ENCODE measurements around the gene TSPAN8.

The TSPAN8 gene

GRCh38 chr12:71105956-71106355 is 51.8 kb downstream of the TSPAN8 start:
- H3K36me3 ChIP-seq (ENCODE audit: insufficient read depth), result no peaks in the 10 kb centered on the region
- H3K4me2 ChIP-seq, result no peak overlapping the region
- TF ChIP-seq, protein P1, sequence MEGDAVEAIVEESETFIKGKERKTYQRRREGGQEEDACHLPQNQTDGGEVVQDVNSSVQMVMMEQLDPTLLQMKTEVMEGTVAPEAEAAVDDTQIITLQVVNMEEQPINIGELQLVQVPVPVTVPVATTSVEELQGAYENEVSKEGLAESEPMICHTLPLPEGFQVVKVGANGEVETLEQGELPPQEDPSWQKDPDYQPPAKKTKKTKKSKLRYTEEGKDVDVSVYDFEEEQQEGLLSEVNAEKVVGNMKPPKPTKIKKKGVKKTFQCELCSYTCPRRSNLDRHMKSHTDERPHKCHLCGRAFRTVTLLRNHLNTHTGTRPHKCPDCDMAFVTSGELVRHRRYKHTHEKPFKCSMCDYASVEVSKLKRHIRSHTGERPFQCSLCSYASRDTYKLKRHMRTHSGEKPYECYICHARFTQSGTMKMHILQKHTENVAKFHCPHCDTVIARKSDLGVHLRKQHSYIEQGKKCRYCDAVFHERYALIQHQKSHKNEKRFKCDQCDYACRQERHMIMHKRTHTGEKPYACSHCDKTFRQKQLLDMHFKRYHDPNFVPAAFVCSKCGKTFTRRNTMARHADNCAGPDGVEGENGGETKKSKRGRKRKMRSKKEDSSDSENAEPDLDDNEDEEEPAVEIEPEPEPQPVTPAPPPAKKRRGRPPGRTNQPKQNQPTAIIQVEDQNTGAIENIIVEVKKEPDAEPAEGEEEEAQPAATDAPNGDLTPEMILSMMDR (conservative IDR thresholded peaks at IDR 0.05; ENCODE audit: low read depth, low read length), result no peak
- no peaks in the 10 kb centered on the region for H3K27me3 ChIP-seq (ENCODE audit: insufficient read depth, low read depth)
- no peaks in the 10 kb centered on the region for H3K79me2 ChIP-seq (ENCODE audit: insufficient read depth, low read depth)
- no peaks in the 10 kb centered on the region for H4K20me1 ChIP-seq (ENCODE audit: insufficient read depth)
- H3K27ac ChIP-seq, result no peak overlapping the region
- H3K9ac ChIP-seq, result no peak overlapping the region
- H2AFZ ChIP-seq (ENCODE audit: low read depth), result no peak overlapping the region
- H3K4me1 ChIP-seq (ENCODE audit: low read depth, poor library complexity, severe bottlenecking), result no peaks in the 10 kb centered on the region
- no peak overlapping the region for H3K4me3 ChIP-seq (IDR thresholded peaks at IDR 0.05; ENCODE audit: insufficient read depth, low read depth, low read length)

DNA sequence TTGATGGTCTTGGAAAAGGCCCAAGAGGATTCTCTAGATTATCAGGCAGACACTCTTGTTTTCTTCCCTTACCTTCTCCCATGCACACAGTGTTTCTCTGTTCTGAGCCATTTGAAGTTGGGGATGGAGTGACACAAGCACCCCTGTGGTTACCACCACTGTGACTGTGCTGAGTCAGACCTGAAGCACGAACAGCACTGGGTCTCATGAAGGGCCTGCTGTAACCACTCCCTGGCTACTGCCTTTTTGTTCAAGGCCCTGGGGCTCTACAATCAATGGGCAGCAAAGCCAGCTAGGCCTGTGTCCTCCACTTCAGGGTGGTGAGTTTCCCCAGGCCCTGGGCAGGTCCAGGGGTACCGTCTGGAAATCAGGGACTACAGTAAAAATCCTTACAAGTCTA is 65.5 kb downstream of the TSPAN8 start:
- Histone ChIP-seq H3K79me2 (ENCODE audit: insufficient read depth, low read depth) (no peaks in the 10 kb centered on the region), H3K4me2 (no peak overlapping the region), H3K27me3 (ENCODE audit: insufficient read depth, low read depth) (no peaks in the 10 kb centered on the region), H3K27ac (no peak overlapping the region), H3K4me3 (IDR thresholded peaks at IDR 0.05; ENCODE audit: insufficient read depth, low read depth, low read length) (no peak overlapping the region), H3K9ac (no peak overlapping the region), H3K4me1 (ENCODE audit: low read depth, poor library complexity, severe bottlenecking) (no peaks in the 10 kb centered on the region), H3K36me3 (ENCODE audit: insufficient read depth) (no peaks in the 10 kb centered on the region), H2AFZ (ENCODE audit: low read depth) (no peak overlapping the region), H4K20me1 (ENCODE audit: insufficient read depth) (no peaks in the 10 kb centered on the region)
- TF ChIP-seq, protein P1 (conservative IDR thresholded peaks at IDR 0.05; ENCODE audit: low read depth, low read length), result no peak

DNA sequence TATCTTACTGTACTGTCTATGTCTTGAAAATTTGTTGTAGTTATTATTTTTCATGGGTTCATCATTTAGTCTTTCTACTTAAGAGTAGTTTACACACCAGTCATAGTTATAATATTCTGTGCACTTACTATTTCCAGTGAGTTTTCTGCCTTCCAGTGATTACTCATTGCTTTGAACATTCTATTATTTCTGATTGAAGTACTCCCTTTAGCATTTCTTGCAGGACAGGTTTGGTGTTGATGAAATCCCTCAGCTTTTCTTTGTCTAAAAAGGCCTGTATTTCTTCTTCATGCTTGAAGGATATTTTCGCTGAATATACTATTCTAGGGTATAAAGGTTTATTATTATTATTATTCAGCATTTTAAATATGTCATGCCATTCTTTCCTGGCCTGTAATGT is 66.8 kb downstream of the TSPAN8 start:
- H3K36me3 ChIP-seq (ENCODE audit: insufficient read depth), result no peaks in the 10 kb centered on the region
- no peak overlapping the region for H2AFZ ChIP-seq (ENCODE audit: low read depth)
- H3K4me2 ChIP-seq, result no peak overlapping the region
- TF ChIP-seq, protein P1 (conservative IDR thresholded peaks at IDR 0.05; ENCODE audit: low read depth, low read length), result no peak
- no peak overlapping the region for H3K4me3 ChIP-seq (IDR thresholded peaks at IDR 0.05; ENCODE audit: insufficient read depth, low read depth, low read length)
- H3K9ac ChIP-seq, result no peak overlapping the region
- no peaks in the 10 kb centered on the region for H4K20me1 ChIP-seq (ENCODE audit: insufficient read depth)
- H3K27ac ChIP-seq, result no peak overlapping the region
- H3K79me2 ChIP-seq (ENCODE audit: insufficient read depth, low read depth), result no peaks in the 10 kb centered on the region
- no peaks in the 10 kb centered on the region for H3K4me1 ChIP-seq (ENCODE audit: low read depth, poor library complexity, severe bottlenecking)
- H3K27me3 ChIP-seq (ENCODE audit: insufficient read depth, low read depth), result no peaks in the 10 kb centered on the region

- Histone ChIP-seq H3K4me1 (ENCODE audit: low read depth, poor library complexity, severe bottlenecking) (no peaks in the 10 kb centered on the region), H3K27ac (no peak overlapping the region), H3K4me3 (IDR thresholded peaks at IDR 0.05; ENCODE audit: insufficient read depth, low read depth, low read length) (no peak overlapping the region), H3K4me2 (no peak overlapping the region), H3K79me2 (ENCODE audit: insufficient read depth, low read depth) (no peaks in the 10 kb centered on the region), H3K27me3 (ENCODE audit: insufficient read depth, low read depth) (no peaks in the 10 kb centered on the region), H4K20me1 (ENCODE audit: insufficient read depth) (no peaks in the 10 kb centered on the region), H3K9ac (no peak overlapping the region), H2AFZ (ENCODE audit: low read depth) (no peak overlapping the region), H3K36me3 (ENCODE audit: insufficient read depth) (no peaks in the 10 kb centered on the region)
- TF ChIP-seq, protein P1 (conservative IDR thresholded peaks at IDR 0.05; ENCODE audit: low read depth, low read length), result no peak
These were observed 72.2 kb downstream of the TSPAN8 start for GRCh38 chr12:71085575-71085974.
